CD14-positive monocyte (primary cell): ENCODE measurements around the gene NNMT. TPM values are rescaled to one million over a fixed set of nuclear protein-coding genes. Genes with fewer than 3 reads are reported as not detected.

Experiments
- DNase-seq, 3 donors: peaks; one replicate each; pipeline ENCODE4 v3.0.0-alpha.2; 2011 to 2022
- H2AFZ ChIP-seq: 2 replicates; pipeline ENCODE4 v1.6.0; 2012; ENCODE audit warnings: mild to moderate bottlenecking, low read depth, low read length, inconsistent platforms; ENCODE audit not compliant: insufficient read depth, poor library complexity, severe bottlenecking
- H3K27ac ChIP-seq, 2 donors: 1 replicate in 1 of 2; 2 replicates in 1 of 2; pipeline ENCODE4 v1.5.1; 2012 to 2013; ENCODE audit warnings: low read length in 2 of 2, control low read depth in 1 of 2, inconsistent platforms in 1 of 2, low read depth in 1 of 2, mild to moderate bottlenecking in 1 of 2
- H3K27me3 ChIP-seq, 2 donors: one replicate each; pipeline versions ENCODE4 v1.6.0 to v1.6.1; 2011 to 2013; ENCODE audit warnings: low read length in 2 of 2; ENCODE audit not compliant: control insufficient read depth in 2 of 2, insufficient read depth in 2 of 2
- H3K36me3 ChIP-seq, 2 donors: replicated peaks in 1 of 2; 1 replicate in 1 of 2; 2 replicates in 1 of 2; pipeline versions ENCODE4 v1.5.1 to v1.6.1; 2012 to 2013; ENCODE audit warnings: low read length in 2 of 2, control low read depth in 1 of 2, inconsistent platforms in 1 of 2, mild to moderate bottlenecking in 1 of 2; ENCODE audit not compliant: insufficient read depth in 2 of 2, control insufficient read depth in 1 of 2
- H3K4me1 ChIP-seq, 2 donors: 1 replicate in 1 of 2; 2 replicates in 1 of 2; pipeline versions ENCODE4 v1.5.1 to v1.6.1; 2012 to 2013; ENCODE audit warnings: low read length in 2 of 2, control low read depth in 1 of 2, inconsistent platforms in 1 of 2, mild to moderate bottlenecking in 1 of 2, moderate library complexity in 1 of 2; ENCODE audit not compliant: insufficient read depth in 2 of 2, control insufficient read depth in 1 of 2
- H3K4me2 ChIP-seq: replicated peaks from 2 replicates; pipeline ENCODE3; 2012; ENCODE audit warnings: low read length, moderate library complexity, mild to moderate bottlenecking; ENCODE audit not compliant: poor library complexity, severe bottlenecking; ENCODE audit errors: extremely low read depth
- H3K4me3 ChIP-seq, 3 experiments: fragments of 200-600 bp in 1 of 3; sonication (generic) in 1 of 3; replicated peaks in 1 of 3; 1 replicate in 2 of 3; 2 replicates in 1 of 3; pipeline ENCODE4 v1.5.1; 2011 to 2013; ENCODE audit warnings: low read length in 3 of 3, mild to moderate bottlenecking in 3 of 3, control low read depth in 2 of 3, low read depth in 2 of 3, inconsistent platforms in 1 of 3, moderate library complexity in 1 of 3
- H3K79me2 ChIP-seq: 2 replicates; pipeline ENCODE4 v1.6.0; 2012; ENCODE audit warnings: mild to moderate bottlenecking, control low read depth, inconsistent platforms, low read length, moderate library complexity; ENCODE audit not compliant: insufficient read depth
- H3K9ac ChIP-seq: 2 replicates; pipeline ENCODE4 v1.6.0; 2017; ENCODE audit warnings: low read length, mild to moderate bottlenecking; ENCODE audit not compliant: insufficient read depth, poor library complexity, severe bottlenecking
- H3K9me3 ChIP-seq, 2 donors: replicated peaks in 1 of 2; 1 replicate in 1 of 2; 2 replicates in 1 of 2; pipeline versions ENCODE4 v1.5.1 to v1.6.1; 2012 to 2013; ENCODE audit warnings: low read length in 2 of 2, control low read depth in 1 of 2; ENCODE audit not compliant: control insufficient read depth in 1 of 2, insufficient read depth in 1 of 2
- H4K20me1 ChIP-seq: 2 replicates; pipeline ENCODE4 v1.6.0; 2012; ENCODE audit warnings: mild to moderate bottlenecking, low read length, control low read depth, moderate library complexity; ENCODE audit not compliant: insufficient read depth
- H3K27ac Mint-ChIP-seq, 7 donors: one replicate each; pipeline ENCODE4 v1.8.0; 2020; ENCODE audit warnings: mild to moderate bottlenecking in 7 of 7, mixed read lengths in 7 of 7, moderate library complexity in 6 of 7, inconsistent platforms in 2 of 7
- H3K27me3 Mint-ChIP-seq, 3 donors: one replicate each; pipeline ENCODE4 v1.8.0; 2021 to 2022; ENCODE audit warnings: low read depth in 3 of 3, mild to moderate bottlenecking in 3 of 3, mixed read lengths in 3 of 3, moderate library complexity in 3 of 3, inconsistent platforms in 1 of 3
- H3K36me3 Mint-ChIP-seq, 2 donors: one replicate each; pipeline ENCODE4 v1.8.0; 2020; ENCODE audit warnings: mixed read lengths in 2 of 2, inconsistent platforms in 1 of 2, mild to moderate bottlenecking in 1 of 2
- H3K4me1 Mint-ChIP-seq: one replicate; pipeline ENCODE4 v1.8.0; 2020; ENCODE audit warnings: mild to moderate bottlenecking, mixed read lengths
- H3K4me3 Mint-ChIP-seq, 2 donors: one replicate each; pipeline ENCODE4 v1.8.0; 2020; ENCODE audit warnings: mild to moderate bottlenecking in 2 of 2, mixed read lengths in 2 of 2, moderate library complexity in 1 of 2
- H3K9me3 Mint-ChIP-seq, 7 donors: one replicate each; pipeline ENCODE4 v1.8.0; 2020 to 2022; ENCODE audit warnings: mixed read lengths in 7 of 7, mild to moderate bottlenecking in 6 of 7, moderate library complexity in 6 of 7, inconsistent platforms in 2 of 7
- CTCF ChIP-seq: fragments of 200-600 bp; IDR thresholded peaks from one replicate; pipeline ENCODE4 v1.8.0; 2022; ENCODE audit warnings: antibody characterized with exemption, mild to moderate bottlenecking
- WGBS: methylation state at CpG from one replicate; pipeline ENCODE4 v1.1.5; 2013; ENCODE audit warnings: missing lambda C conversion rate; ENCODE audit not compliant: insufficient coverage; 5-methylcytosine and 5-hydroxymethylcytosine counted together
- intact Hi-C, 2 donors: fragments of 100-400 bp; cut with micrococcal nuclease; formaldehyde crosslinking; loops; one replicate each; pipeline versions ENCODE4 v1.15.0 to v1.15.1; 2023
- polyA plus RNA-seq, 3 donors: library from polyadenylated mRNA; depleted of rRNA in 1 of 3; unstranded in 2 of 3; stranded (reverse) in 1 of 3; fragments of 300-500 nt in 2 of 3; fragments of >200 nt in 1 of 3; fragmentation: Illumina TruSeq in 2 of 3; gene quantifications; 1 replicate in 2 of 3; 2 replicates in 1 of 3; pipeline ENCODE4 v1.2.3, GENCODE V29; 2012 to 2021

Gene NNMT
- polyA plus RNA-seq, 3 donors = not detected

DNA sequence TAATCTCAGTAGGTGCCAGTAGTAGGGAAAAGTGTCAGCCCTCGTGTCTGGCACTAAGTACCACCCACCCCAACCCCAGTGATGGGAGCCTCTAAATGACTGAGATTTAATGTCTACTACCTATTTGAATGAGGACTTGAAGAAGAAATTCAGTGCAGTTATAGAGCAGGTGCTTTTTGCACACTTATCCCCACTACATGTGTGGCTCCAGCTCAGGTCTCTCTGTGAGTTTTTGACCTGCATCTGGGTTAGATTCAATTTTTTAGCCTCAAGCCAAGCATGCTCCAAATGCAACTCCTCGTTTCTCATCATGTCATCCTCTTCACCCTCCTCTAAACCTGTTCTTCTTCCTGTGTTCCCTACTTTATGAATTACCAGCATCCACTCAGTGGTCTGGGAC is 24.9 kb upstream of the NNMT start:
- Histone ChIP-seq H3K4me2 (no peak overlapping the region), H2AFZ (no peak overlapping the region), H3K9ac (no peak overlapping the region), H3K4me3 (no peak overlapping the region), H3K4me1 (no peaks in the 10 kb centered on the region), H3K9me3 (no peaks in the 10 kb centered on the region), H3K79me2 (no peaks in the 10 kb centered on the region), H3K27me3 (peaks cover 6 to 10% of the 10 kb centered on the region in 2 donors), H4K20me1 (no peaks in the 10 kb centered on the region), H3K36me3 (no peaks in the 10 kb centered on the region), H3K27ac (no peak overlapping the region)
- no peaks in the 10 kb centered on the region for H3K36me3 Mint-ChIP-seq
- DNase-seq = no peak
- no peak for TF ChIP-seq CTCF
- intact Hi-C loops = no loop called here
- no peaks in the 10 kb centered on the region for H3K9me3 Mint-ChIP-seq
- H3K27ac Mint-ChIP-seq = no peak overlapping the region
- peaks cover 14 to 32% (median 15%) of the 10 kb centered on the region in 3 donors for H3K27me3 Mint-ChIP-seq
- peak overlapping the region in 1 of 2 donors; percentile 23 for H3K4me3 Mint-ChIP-seq
- no peaks in the 10 kb centered on the region for H3K4me1 Mint-ChIP-seq
- WGBS = 90% methylated on average over 1 of the region's 2 CpGs

- intact Hi-C loops = no loop called here
- Histone ChIP-seq H3K4me2 (no peak overlapping the region), H3K9ac (no peak overlapping the region), H3K79me2 (no peaks in the 10 kb centered on the region), H3K9me3 (no peaks in the 10 kb centered on the region), H2AFZ (no peak overlapping the region), H3K27ac (no peak overlapping the region), H3K4me1 (no peaks in the 10 kb centered on the region), H3K36me3 (no peaks in the 10 kb centered on the region), H3K27me3 (peaks cover 6 to 10% of the 10 kb centered on the region in 2 donors), H4K20me1 (no peaks in the 10 kb centered on the region), H3K4me3 (no peak overlapping the region)
- H3K4me3 Mint-ChIP-seq = no peak overlapping the region
- H3K27ac Mint-ChIP-seq = no peak overlapping the region
- no peaks in the 10 kb centered on the region for H3K4me1 Mint-ChIP-seq
- 93% methylated on average over 2 of the region's 4 CpGs for WGBS
- H3K9me3 Mint-ChIP-seq = no peaks in the 10 kb centered on the region
- no peak for TF ChIP-seq CTCF
- no peaks in the 10 kb centered on the region for H3K36me3 Mint-ChIP-seq
- no peak for DNase-seq
- peaks cover 15 to 36% (median 18%) of the 10 kb centered on the region in 3 donors for H3K27me3 Mint-ChIP-seq
These were observed 23.9 kb upstream of the NNMT start for GRCh38 chr11:114272311-114272710.
